ENCODE measurements around the gene LHFPL4.
"Not testable (repeated sequence)": the region's sequence is repeated elsewhere in the genome, so short reads cannot be mapped to it uniquely, and the experiment has no call there.

The LHFPL4 gene

DNA sequence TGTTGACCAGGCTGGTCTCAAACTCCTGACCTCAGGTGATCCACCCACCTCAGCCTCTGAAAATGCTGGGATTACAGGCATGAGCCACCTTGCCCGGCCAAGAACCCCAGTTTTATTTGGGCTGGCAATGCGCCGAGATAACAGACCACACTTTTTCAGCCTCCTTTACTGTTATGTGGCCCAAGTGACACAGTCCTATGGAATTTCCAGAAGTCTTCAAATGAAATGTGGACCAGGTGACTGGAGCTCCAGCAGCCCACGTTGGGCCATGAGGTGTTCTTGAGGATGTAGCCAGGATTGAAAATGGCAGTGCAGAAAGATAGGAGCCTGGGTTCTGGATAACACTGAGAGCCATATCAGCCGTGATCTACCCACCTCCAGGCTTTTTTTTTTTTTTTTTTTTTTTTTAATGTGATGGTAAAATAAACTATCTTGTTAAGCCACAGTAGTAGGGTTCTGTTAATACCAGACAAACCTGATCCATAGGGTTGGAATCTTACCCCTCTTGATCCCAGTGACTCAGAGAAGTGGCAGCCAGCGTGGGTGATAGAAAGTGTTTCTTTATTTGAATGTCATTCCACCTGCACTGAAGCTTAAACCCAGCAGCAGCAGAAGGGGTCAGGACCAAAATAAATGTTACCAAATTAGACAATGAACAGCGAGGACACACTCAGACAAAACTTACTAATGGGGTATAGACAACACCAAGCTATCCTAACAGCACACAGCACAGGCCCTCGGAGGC is 55.6 kb downstream of the LHFPL4 start:
- H3K4me3 ChIP-seq (ENCODE audit: low read depth, low read length), result no peak overlapping the region
- TF ChIP-seq, protein P1, sequence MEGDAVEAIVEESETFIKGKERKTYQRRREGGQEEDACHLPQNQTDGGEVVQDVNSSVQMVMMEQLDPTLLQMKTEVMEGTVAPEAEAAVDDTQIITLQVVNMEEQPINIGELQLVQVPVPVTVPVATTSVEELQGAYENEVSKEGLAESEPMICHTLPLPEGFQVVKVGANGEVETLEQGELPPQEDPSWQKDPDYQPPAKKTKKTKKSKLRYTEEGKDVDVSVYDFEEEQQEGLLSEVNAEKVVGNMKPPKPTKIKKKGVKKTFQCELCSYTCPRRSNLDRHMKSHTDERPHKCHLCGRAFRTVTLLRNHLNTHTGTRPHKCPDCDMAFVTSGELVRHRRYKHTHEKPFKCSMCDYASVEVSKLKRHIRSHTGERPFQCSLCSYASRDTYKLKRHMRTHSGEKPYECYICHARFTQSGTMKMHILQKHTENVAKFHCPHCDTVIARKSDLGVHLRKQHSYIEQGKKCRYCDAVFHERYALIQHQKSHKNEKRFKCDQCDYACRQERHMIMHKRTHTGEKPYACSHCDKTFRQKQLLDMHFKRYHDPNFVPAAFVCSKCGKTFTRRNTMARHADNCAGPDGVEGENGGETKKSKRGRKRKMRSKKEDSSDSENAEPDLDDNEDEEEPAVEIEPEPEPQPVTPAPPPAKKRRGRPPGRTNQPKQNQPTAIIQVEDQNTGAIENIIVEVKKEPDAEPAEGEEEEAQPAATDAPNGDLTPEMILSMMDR (IDR thresholded peaks at IDR 0.05; ENCODE audit: low read depth, low read length), result no peak
- H3K36me3 ChIP-seq, result peaks cover 16% of the 10 kb centered on the region
- H3K27ac ChIP-seq, result no peak overlapping the region
- no peak for DNase-seq
- no peaks in the 10 kb centered on the region for H3K9me3 ChIP-seq (ENCODE audit: severe bottlenecking)
- no peaks in the 10 kb centered on the region for H3K27me3 ChIP-seq (ENCODE audit: insufficient read depth, low read depth, severe bottlenecking)

- no peaks in the 10 kb centered on the region for H3K9me3 ChIP-seq (ENCODE audit: severe bottlenecking)
- H3K4me3 ChIP-seq (ENCODE audit: low read depth, low read length), result no peak overlapping the region
- no peaks in the 10 kb centered on the region for H3K27me3 ChIP-seq (ENCODE audit: insufficient read depth, low read depth, severe bottlenecking)
- peaks cover 10% of the 10 kb centered on the region for H3K36me3 ChIP-seq
- DNase-seq, result no peak
- H3K27ac ChIP-seq, result no peak overlapping the region
- TF ChIP-seq, protein P1 (IDR thresholded peaks at IDR 0.05; ENCODE audit: low read depth, low read length), result no peak
Observed at GRCh38 chr3:9496893-9497292, 56.7 kb downstream of the LHFPL4 start.

GRCh38 chr3:9494036-9494435 is 59.6 kb downstream of the LHFPL4 start:
- H3K27ac ChIP-seq; H3K36me3 ChIP-seq; DNase-seq; H3K9me3 ChIP-seq (ENCODE audit: severe bottlenecking); H3K4me3 ChIP-seq (ENCODE audit: low read depth, low read length); H3K27me3 ChIP-seq (ENCODE audit: insufficient read depth, low read depth, severe bottlenecking): not testable (repeated sequence)

- H3K36me3 ChIP-seq, result no peaks in the 10 kb centered on the region
- TF ChIP-seq, protein P1 (IDR thresholded peaks at IDR 0.05; ENCODE audit: low read depth, low read length), result no peak
- no peak overlapping the region for H3K4me3 ChIP-seq (ENCODE audit: low read depth, low read length)
- H3K27me3 ChIP-seq (ENCODE audit: insufficient read depth, low read depth, severe bottlenecking), result no peaks in the 10 kb centered on the region
- DNase-seq, result no peak
- no peak overlapping the region for H3K27ac ChIP-seq
- no peaks in the 10 kb centered on the region for H3K9me3 ChIP-seq (ENCODE audit: severe bottlenecking)
Observed at GRCh38 chr3:9491506-9491905, 62.1 kb downstream of the LHFPL4 start.

DNA sequence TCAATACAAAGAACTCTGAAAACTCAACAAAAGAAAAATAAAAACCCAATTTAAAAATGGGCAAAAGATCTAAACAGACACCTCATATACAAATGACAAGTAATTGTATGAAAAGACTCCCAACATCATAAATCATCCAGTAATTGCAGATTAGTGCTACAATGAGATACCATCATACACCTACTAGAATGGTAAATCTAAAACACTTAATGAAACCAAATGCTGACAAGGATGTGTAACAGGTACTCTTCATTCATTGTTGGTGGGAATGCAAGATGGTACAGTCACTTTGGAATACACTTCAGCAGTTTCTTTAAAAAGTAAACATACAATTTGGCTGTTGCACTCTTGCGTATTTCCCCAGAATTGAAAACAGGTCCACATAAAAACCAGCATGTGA is 68.4 kb downstream of the LHFPL4 start:
- no peaks in the 10 kb centered on the region for H3K27me3 ChIP-seq (ENCODE audit: insufficient read depth, low read depth, severe bottlenecking)
- TF ChIP-seq, protein P1 (IDR thresholded peaks at IDR 0.05; ENCODE audit: low read depth, low read length), result no peak
- no peaks in the 10 kb centered on the region for H3K9me3 ChIP-seq (ENCODE audit: severe bottlenecking)
- peaks cover 16% of the 10 kb centered on the region for H3K36me3 ChIP-seq
- no peak for DNase-seq
- no peak overlapping the region for H3K27ac ChIP-seq
- no peak overlapping the region for H3K4me3 ChIP-seq (ENCODE audit: low read depth, low read length)

GRCh38 chr3:9480265-9480664 is 73.4 kb downstream of the LHFPL4 start:
- no peak for DNase-seq
- Histone ChIP-seq H3K4me3 (ENCODE audit: low read depth, low read length) (no peak overlapping the region), H3K36me3 (peaks cover 57% of the 10 kb centered on the region), H3K9me3 (ENCODE audit: severe bottlenecking) (no peaks in the 10 kb centered on the region), H3K27ac (no peak overlapping the region), H3K27me3 (ENCODE audit: insufficient read depth, low read depth, severe bottlenecking) (no peaks in the 10 kb centered on the region)
- TF ChIP-seq, protein P1 (IDR thresholded peaks at IDR 0.05; ENCODE audit: low read depth, low read length), result no peak

All from WERI-Rb-1 (cell line).